HS-5 (cell line): ENCODE results near the gene TANGO2.

Experiments used
- DNase-seq: peaks from one replicate; pipeline ENCODE4 v3.0.0-alpha.2; 2012; ENCODE audit warnings: low read depth

TANGO2 gene

GRCh38 chr22:20107471-20107901 lies 86.6 kb downstream of the TANGO2 start:
- no peak for DNase-seq

GRCh38 chr22:20107951-20108756 lies 87.2 kb downstream of the TANGO2 start:
- no peak for DNase-seq

GRCh38 chr22:20108757-20109230 lies 87.9 kb downstream of the TANGO2 start:
- DNase-seq: no peak

GRCh38 chr22:20109411-20110358 lies 88.8 kb downstream of the TANGO2 start:
- no peak for DNase-seq

- DNase-seq: no peak
Measured at GRCh38 chr22:20110359-20110985, 89.6 kb downstream of the TANGO2 start.

- no peak for DNase-seq
Measured at GRCh38 chr22:20111045-20111688, 90.3 kb downstream of the TANGO2 start.

- DNase-seq: no peak
Measured at GRCh38 chr22:20111689-20112622, 91.0 kb downstream of the TANGO2 start.

- no peak for DNase-seq
Measured at GRCh38 chr22:20112623-20113511, 92.0 kb downstream of the TANGO2 start.

- DNase-seq: no peak
Measured at GRCh38 chr22:20113551-20114310, 92.8 kb downstream of the TANGO2 start.

GRCh38 chr22:20114506-20115475 lies 93.9 kb downstream of the TANGO2 start:
- DNase-seq: no peak

- no peak for DNase-seq
Measured at GRCh38 chr22:20115691-20116375, 94.9 kb downstream of the TANGO2 start, which contains the start of gene RANBP1. Gene RANBP1 (plus strand): TSS chr22:20116104. CDS start chr22:20116185, 81 bp downstream.

- DNase-seq: no peak
Measured at GRCh38 chr22:20116376-20116950, 95.6 kb downstream of the TANGO2 start.
